ENCODE measurements around the gene ABCG2. TPM values are rescaled to one million over a fixed set of nuclear protein-coding genes. Genes with fewer than 3 reads are reported as not detected.

Gene ABCG2
- total RNA-seq, 2 experiments from 2014 or later: 0.25 to 0.54 TPM

- Mint-ChIP-seq H3K9me3 (no peaks in the 10 kb centered on the region), H3K4me3 (no peak overlapping the region), H3K27me3 (no peaks in the 10 kb centered on the region), H3K27ac (no peak overlapping the region), H3K4me1 (ENCODE audit: low read depth) (no peaks in the 10 kb centered on the region), H3K36me3 (ENCODE audit: low read depth) (no peaks in the 10 kb centered on the region)
- intact Hi-C loops (cut with micrococcal nuclease): no loop called here
- ATAC-seq (no peak), DNase-seq (no peak)
- ChIA-PET POLR2A (no interaction called here), CTCF (interaction anchor here (1.2 kb wide), 1 partner anchor 75 kb away, joined by 4 read pairs; no protein-coding TSS in a partner anchor)
- TF ChIP-seq, protein P1, sequence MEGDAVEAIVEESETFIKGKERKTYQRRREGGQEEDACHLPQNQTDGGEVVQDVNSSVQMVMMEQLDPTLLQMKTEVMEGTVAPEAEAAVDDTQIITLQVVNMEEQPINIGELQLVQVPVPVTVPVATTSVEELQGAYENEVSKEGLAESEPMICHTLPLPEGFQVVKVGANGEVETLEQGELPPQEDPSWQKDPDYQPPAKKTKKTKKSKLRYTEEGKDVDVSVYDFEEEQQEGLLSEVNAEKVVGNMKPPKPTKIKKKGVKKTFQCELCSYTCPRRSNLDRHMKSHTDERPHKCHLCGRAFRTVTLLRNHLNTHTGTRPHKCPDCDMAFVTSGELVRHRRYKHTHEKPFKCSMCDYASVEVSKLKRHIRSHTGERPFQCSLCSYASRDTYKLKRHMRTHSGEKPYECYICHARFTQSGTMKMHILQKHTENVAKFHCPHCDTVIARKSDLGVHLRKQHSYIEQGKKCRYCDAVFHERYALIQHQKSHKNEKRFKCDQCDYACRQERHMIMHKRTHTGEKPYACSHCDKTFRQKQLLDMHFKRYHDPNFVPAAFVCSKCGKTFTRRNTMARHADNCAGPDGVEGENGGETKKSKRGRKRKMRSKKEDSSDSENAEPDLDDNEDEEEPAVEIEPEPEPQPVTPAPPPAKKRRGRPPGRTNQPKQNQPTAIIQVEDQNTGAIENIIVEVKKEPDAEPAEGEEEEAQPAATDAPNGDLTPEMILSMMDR (IDR thresholded peaks at IDR 0.05): no peak
These were observed 22.2 kb downstream of the ABCG2 start for GRCh38 chr4:88136249-88136648.

DNA sequence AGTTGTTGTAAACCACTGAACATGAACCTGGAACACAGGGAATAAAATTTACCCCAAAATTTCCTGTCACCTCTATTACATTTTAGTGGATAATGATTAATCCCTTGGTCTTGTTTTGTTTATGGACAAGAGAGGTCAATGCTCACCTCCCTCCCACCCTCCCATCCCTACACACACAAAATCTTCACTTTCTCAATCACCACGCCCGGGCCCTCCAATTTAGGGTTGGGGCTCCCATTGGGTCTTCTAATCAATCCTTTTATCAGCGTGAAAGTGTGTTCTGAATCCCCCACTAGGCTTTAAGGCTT is 23.1 kb downstream of the ABCG2 start:
- H3K4me3 Mint-ChIP-seq: no peak overlapping the region
- no peaks in the 10 kb centered on the region for H3K27me3 Mint-ChIP-seq
- TF ChIP-seq, protein P1 (IDR thresholded peaks at IDR 0.05): no peak
- intact Hi-C loops (cut with micrococcal nuclease): no loop called here
- no peaks in the 10 kb centered on the region for H3K4me1 Mint-ChIP-seq (ENCODE audit: low read depth)
- no peaks in the 10 kb centered on the region for H3K9me3 Mint-ChIP-seq
- no peaks in the 10 kb centered on the region for H3K36me3 Mint-ChIP-seq (ENCODE audit: low read depth)
- DNase-seq: no peak
- ATAC-seq: no peak
- H3K27ac Mint-ChIP-seq: no peak overlapping the region
- ChIA-PET POLR2A (no interaction called here), CTCF (no interaction called here)

- TF ChIP-seq, protein P1 (IDR thresholded peaks at IDR 0.05): no peak
- no peaks in the 10 kb centered on the region for H3K27me3 Mint-ChIP-seq
- ChIA-PET CTCF (no interaction called here), POLR2A (no interaction called here)
- H3K36me3 Mint-ChIP-seq (ENCODE audit: low read depth): no peaks in the 10 kb centered on the region
- intact Hi-C loops (cut with micrococcal nuclease): no loop called here
- ATAC-seq (no peak), DNase-seq (no peak)
- no peaks in the 10 kb centered on the region for H3K9me3 Mint-ChIP-seq
- H3K27ac Mint-ChIP-seq: no peak overlapping the region
- H3K4me1 Mint-ChIP-seq (ENCODE audit: low read depth): no peaks in the 10 kb centered on the region
- no peak overlapping the region for H3K4me3 Mint-ChIP-seq
These were observed 23.7 kb downstream of the ABCG2 start for GRCh38 chr4:88134536-88135355.

DNA sequence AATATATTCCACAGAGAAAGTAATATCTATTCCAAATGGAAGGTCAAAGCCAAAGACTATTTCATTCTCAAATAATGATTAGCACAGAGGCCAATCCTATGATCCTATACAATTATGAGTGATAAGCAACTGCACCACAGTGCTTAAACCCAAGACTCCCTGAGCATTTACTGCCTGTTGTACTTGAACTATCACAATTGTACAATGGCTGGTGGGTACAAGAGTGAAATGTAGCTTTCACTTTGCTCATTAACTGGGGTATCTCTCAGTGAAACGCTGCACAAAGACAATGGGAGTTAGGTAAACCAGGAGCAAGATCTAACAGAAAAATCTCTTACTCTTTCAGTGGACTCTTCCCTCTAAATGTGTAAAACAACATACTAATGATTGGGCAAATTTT is 24.3 kb downstream of the ABCG2 start:
- POLR2A ChIA-PET: no interaction called here
- CTCF ChIA-PET: no interaction called here
- no peak for ATAC-seq
- no peak overlapping the region for H3K4me3 Mint-ChIP-seq
- no peaks in the 10 kb centered on the region for H3K4me1 Mint-ChIP-seq (ENCODE audit: low read depth)
- TF ChIP-seq, protein P1 (IDR thresholded peaks at IDR 0.05): no peak
- no peaks in the 10 kb centered on the region for H3K27me3 Mint-ChIP-seq
- no peak overlapping the region for H3K27ac Mint-ChIP-seq
- H3K36me3 Mint-ChIP-seq (ENCODE audit: low read depth): no peaks in the 10 kb centered on the region
- no peak for DNase-seq
- H3K9me3 Mint-ChIP-seq: no peaks in the 10 kb centered on the region
- intact Hi-C loops (cut with micrococcal nuclease): no loop called here

- POLR2A ChIA-PET: no interaction called here
These were observed 27.7 kb downstream of the ABCG2 start for GRCh38 chr4:88130544-88131305.

More at GRCh38 chr4:88130544-88131305, 27.7 kb downstream of the ABCG2 start:
- no peaks in the 10 kb centered on the region for H3K27me3 Mint-ChIP-seq
- peaks cover 2% of the 10 kb centered on the region for H3K9me3 Mint-ChIP-seq
- ATAC-seq: no peak
- CTCF ChIA-PET: interaction anchor here (1.2 kb wide), 1 partner anchor 9 kb away, joined by 3 read pairs; no protein-coding TSS in a partner anchor
- no peak for DNase-seq
- TF ChIP-seq, protein P1 (IDR thresholded peaks at IDR 0.05): no peak
- H3K4me3 Mint-ChIP-seq: no peak overlapping the region
- no peak overlapping the region for H3K27ac Mint-ChIP-seq
- H3K36me3 Mint-ChIP-seq (ENCODE audit: low read depth): no peaks in the 10 kb centered on the region
- H3K4me1 Mint-ChIP-seq (ENCODE audit: low read depth): no peaks in the 10 kb centered on the region
- intact Hi-C loops (cut with micrococcal nuclease): no loop called here
